WTC11 (cell line): Measurements from ENCODE around the gene SEPTIN3. TPM values are rescaled to one million over a fixed set of nuclear protein-coding genes. Genes with fewer than 3 reads are reported as not detected.

ENCODE experiments used
- ATAC-seq: fragments of 200-7000 bp; cut with Tn5 transposase; 2 replicates; pipeline ENCODE4 v1.10.0; 2021; ENCODE audit warnings: mild to moderate bottlenecking, moderate library complexity
- CTCF ChIA-PET: fragments of 300-600 bp; sonication (Branson Sonifier 250); formaldehyde crosslinking; loops from one replicate; lab custom pipeline; 2021; ENCODE audit warnings: antibody characterized with exemption; lab: Charles Lee
- POLR2A ChIA-PET: fragments of 350-600 bp; sonication (Branson Sonifier 250); formaldehyde crosslinking; loops from one replicate; lab custom pipeline; 2021; ENCODE audit warnings: antibody characterized with exemption; lab: Charles Lee
- DNase-seq: peaks from one replicate; pipeline ENCODE4 v3.0.0; 2021; ENCODE audit warnings: low spot score
- H3K27ac Mint-ChIP-seq: 2 replicates; pipeline ENCODE4 v1.8.0; 2021; ENCODE audit warnings: mixed read lengths
- H3K27me3 Mint-ChIP-seq: 2 replicates; pipeline ENCODE4 v1.8.0; 2021; ENCODE audit warnings: low read depth, mild to moderate bottlenecking, moderate library complexity, mixed read lengths
- H3K36me3 Mint-ChIP-seq: 2 replicates; pipeline ENCODE4 v1.8.0; 2021; ENCODE audit warnings: mixed read lengths
- H3K4me1 Mint-ChIP-seq: 2 replicates; pipeline ENCODE4 v1.8.0; 2022; ENCODE audit warnings: mixed read lengths
- H3K4me3 Mint-ChIP-seq: 2 replicates; pipeline ENCODE4 v1.8.0; 2021; ENCODE audit warnings: mild to moderate bottlenecking, moderate library complexity, mixed read lengths
- H3K9me3 Mint-ChIP-seq: 2 replicates; pipeline ENCODE4 v1.8.0; 2021; ENCODE audit warnings: mixed read lengths
- CREB1 ChIP-seq: sonication (generic); formaldehyde crosslinking; IDR thresholded peaks from 2 replicates; pipeline ENCODE4 v1.8.0; 2023; ENCODE audit warnings: mild to moderate bottlenecking, missing genetic modification reagents
- ELF4 ChIP-seq: sonication (generic); formaldehyde crosslinking; IDR thresholded peaks from 2 replicates; pipeline ENCODE4 v1.8.1; 2022; ENCODE audit warnings: low read depth, mild to moderate bottlenecking, moderate library complexity, missing genetic modification reagents
- FOXP1 ChIP-seq: sonication (generic); formaldehyde crosslinking; IDR thresholded peaks from 2 replicates; pipeline ENCODE4 v1.8.0; 2022; ENCODE audit warnings: missing genetic modification reagents, mild to moderate bottlenecking, moderate library complexity, borderline replicate concordance
- GABPB1 ChIP-seq: sonication (generic); formaldehyde crosslinking; IDR thresholded peaks from 2 replicates; pipeline ENCODE4 v1.8.1; 2023; ENCODE audit warnings: mild to moderate bottlenecking, missing genetic modification reagents
- GRHL2 ChIP-seq: fragments of 250-450 bp; sonication (Bioruptor Pico); IDR thresholded peaks from 2 replicates; pipeline ENCODE4 v1.8.0; 2022; ENCODE audit warnings: mild to moderate bottlenecking, moderate library complexity; ENCODE audit not compliant: insufficient replicate concordance, severe bottlenecking
- HMGA2 ChIP-seq: fragments of 250-450 bp; sonication (Bioruptor Pico); IDR thresholded peaks from 2 replicates; pipeline ENCODE4 v1.4.0; 2021; ENCODE audit warnings: mild to moderate bottlenecking, moderate library complexity
- KAT7 ChIP-seq: sonication (generic); formaldehyde crosslinking; IDR thresholded peaks from 2 replicates; pipeline ENCODE4 v1.8.1; 2023; ENCODE audit warnings: missing genetic modification reagents, mild to moderate bottlenecking, borderline replicate concordance
- MLX ChIP-seq: sonication (generic); formaldehyde crosslinking; IDR thresholded peaks from 2 replicates; pipeline ENCODE4 v1.8.1; 2023; ENCODE audit warnings: mild to moderate bottlenecking, missing genetic modification reagents, moderate library complexity
- NFYB ChIP-seq: sonication (generic); formaldehyde crosslinking; conservative IDR thresholded peaks from 2 replicates; pipeline ENCODE4 v1.8.0; 2022; ENCODE audit warnings: low read depth, missing genetic modification reagents
- NR2C2 ChIP-seq: sonication (generic); formaldehyde crosslinking; IDR thresholded peaks from 2 replicates; pipeline ENCODE4 v1.8.0; 2022; ENCODE audit warnings: mild to moderate bottlenecking, missing genetic modification reagents
- PRRX2 ChIP-seq: fragments of 250-450 bp; sonication (Bioruptor Pico); IDR thresholded peaks from 2 replicates; pipeline ENCODE4 v1.8.0; 2021; ENCODE audit warnings: mild to moderate bottlenecking
- TCF7 ChIP-seq: sonication (generic); formaldehyde crosslinking; IDR thresholded peaks from 2 replicates; pipeline ENCODE4 v1.8.0; 2022; ENCODE audit warnings: mild to moderate bottlenecking, low read depth, missing genetic modification reagents, moderate library complexity
- TEAD1 ChIP-seq: sonication (generic); formaldehyde crosslinking; IDR thresholded peaks from 2 replicates; pipeline ENCODE4 v1.8.0; 2022; ENCODE audit warnings: mild to moderate bottlenecking, missing genetic modification reagents
- USF2 ChIP-seq: sonication (generic); formaldehyde crosslinking; IDR thresholded peaks from 2 replicates; pipeline ENCODE4 v1.8.1; 2023; ENCODE audit warnings: mild to moderate bottlenecking, missing genetic modification reagents, moderate library complexity
- ZNF263 ChIP-seq: sonication (generic); formaldehyde crosslinking; IDR thresholded peaks from 2 replicates; pipeline ENCODE4 v1.8.1; 2022; ENCODE audit warnings: low read depth, mild to moderate bottlenecking, moderate library complexity, missing genetic modification reagents
- ZNF281 ChIP-seq: sonication (generic); formaldehyde crosslinking; IDR thresholded peaks from 2 replicates; pipeline ENCODE4 v1.8.0; 2023; ENCODE audit warnings: mild to moderate bottlenecking, missing genetic modification reagents
- ZNF423 ChIP-seq: fragments of 250-450 bp; sonication (Bioruptor Pico); IDR thresholded peaks from 2 replicates; pipeline ENCODE4 v2.1.2; 2022; ENCODE audit warnings: mild to moderate bottlenecking, moderate library complexity
- total RNA-seq: library from RNA; stranded (reverse); gene quantifications from 3 replicates; pipeline ENCODE4 v1.2.3, GENCODE V29; 2021
- TF ChIP-seq, protein P1 (sequence below): sonication (generic); formaldehyde crosslinking; IDR thresholded peaks from 2 replicates; pipeline ENCODE4 v1.8.0; 2023; ENCODE audit warnings: missing genetic modification reagents
- TF ChIP-seq, protein P2 (sequence below): sonication (generic); formaldehyde crosslinking; IDR thresholded peaks from 2 replicates; pipeline ENCODE4 v1.8.1; 2022; ENCODE audit warnings: missing genetic modification reagents, borderline replicate concordance
- TF ChIP-seq, protein P3 (sequence below): sonication (generic); formaldehyde crosslinking; IDR thresholded peaks from 2 replicates; pipeline ENCODE4 v1.8.0; 2022; ENCODE audit warnings: mild to moderate bottlenecking, missing genetic modification reagents

The SEPTIN3 gene
- total RNA-seq, 1 experiment from 2014 or later, result 19.5 TPM

GRCh38 chr22:41976961-41977566, 7.8 kb downstream of the SEPTIN3 start:
- H3K4me1 Mint-ChIP-seq, result peaks cover 18% of the 10 kb centered on the region
- ATAC-seq, result peak; percentile 47

GRCh38 chr22:41978732-41979131, 9.5 kb downstream of the SEPTIN3 start:
- Mint-ChIP-seq H3K27ac (no peak overlapping the region), H3K4me3 (no peak overlapping the region), H3K27me3 (peaks cover 38% of the 10 kb centered on the region), H3K4me1 (peaks cover 18% of the 10 kb centered on the region), H3K36me3 (no peaks in the 10 kb centered on the region), H3K9me3 (no peaks in the 10 kb centered on the region)
- ATAC-seq, result no peak
- CTCF ChIA-PET, result interaction anchor here (3.5 kb wide), 1 partner anchor 112 kb away, joined by 20 read pairs; the partner anchor contains the start of gene NDUFA6
- no peak for DNase-seq
- POLR2A ChIA-PET, result no interaction called here
- TF ChIP-seq MLX, result no peak
- TF ChIP-seq ZNF263 (CRISPR knock-in tag), result 0 out of 2 replicates have a peak, but pooled peaks have one; percentile 50

More at GRCh38 chr22:41976961-41977566, 7.8 kb downstream of the SEPTIN3 start:
- ChIA-PET POLR2A (interaction anchor here (1.6 kb wide), 1 partner anchor 114 kb away, joined by 5 read pairs; the partner anchor contains the start of gene NDUFA6), CTCF (interaction anchor here (0.6 to 3.5 kb wide), 6 partner anchors 51 to 208 kb away, joined by 3 to 20 read pairs (median 4); partner anchors contain the start of gene NDUFA6)
- H3K36me3 Mint-ChIP-seq, result no peaks in the 10 kb centered on the region
- DNase-seq, result peak; percentile 40
- H3K27me3 Mint-ChIP-seq, result peaks cover 54% of the 10 kb centered on the region
- no peak overlapping the region for H3K27ac Mint-ChIP-seq
- H3K4me3 Mint-ChIP-seq, result peak overlapping the region; percentile 63
- H3K9me3 Mint-ChIP-seq, result no peaks in the 10 kb centered on the region
- no peak for TF ChIP-seq USF2 (CRISPR knock-in tag)
- TF ChIP-seq HMGA2 (CRISPR knock-in tag), result no peak
- TF ChIP-seq GRHL2 (CRISPR knock-in tag), result no peak
- TF ChIP-seq, protein P1, sequence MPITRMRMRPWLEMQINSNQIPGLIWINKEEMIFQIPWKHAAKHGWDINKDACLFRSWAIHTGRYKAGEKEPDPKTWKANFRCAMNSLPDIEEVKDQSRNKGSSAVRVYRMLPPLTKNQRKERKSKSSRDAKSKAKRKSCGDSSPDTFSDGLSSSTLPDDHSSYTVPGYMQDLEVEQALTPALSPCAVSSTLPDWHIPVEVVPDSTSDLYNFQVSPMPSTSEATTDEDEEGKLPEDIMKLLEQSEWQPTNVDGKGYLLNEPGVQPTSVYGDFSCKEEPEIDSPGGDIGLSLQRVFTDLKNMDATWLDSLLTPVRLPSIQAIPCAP (CRISPR knock-in tag), result no peak
- no peak for TF ChIP-seq NR2C2
- no peak for TF ChIP-seq TCF7 (CRISPR knock-in tag)
- no peak for TF ChIP-seq GABPB1 (CRISPR knock-in tag)
- no peak for TF ChIP-seq ZNF281 (CRISPR knock-in tag)
- no peak for TF ChIP-seq PRRX2 (CRISPR knock-in tag)
- TF ChIP-seq ELF4 (CRISPR knock-in tag), result no peak
- no peak for TF ChIP-seq KAT7 (CRISPR knock-in tag)
- TF ChIP-seq NFYB (CRISPR knock-in tag), result no peak
- TF ChIP-seq, protein P2, sequence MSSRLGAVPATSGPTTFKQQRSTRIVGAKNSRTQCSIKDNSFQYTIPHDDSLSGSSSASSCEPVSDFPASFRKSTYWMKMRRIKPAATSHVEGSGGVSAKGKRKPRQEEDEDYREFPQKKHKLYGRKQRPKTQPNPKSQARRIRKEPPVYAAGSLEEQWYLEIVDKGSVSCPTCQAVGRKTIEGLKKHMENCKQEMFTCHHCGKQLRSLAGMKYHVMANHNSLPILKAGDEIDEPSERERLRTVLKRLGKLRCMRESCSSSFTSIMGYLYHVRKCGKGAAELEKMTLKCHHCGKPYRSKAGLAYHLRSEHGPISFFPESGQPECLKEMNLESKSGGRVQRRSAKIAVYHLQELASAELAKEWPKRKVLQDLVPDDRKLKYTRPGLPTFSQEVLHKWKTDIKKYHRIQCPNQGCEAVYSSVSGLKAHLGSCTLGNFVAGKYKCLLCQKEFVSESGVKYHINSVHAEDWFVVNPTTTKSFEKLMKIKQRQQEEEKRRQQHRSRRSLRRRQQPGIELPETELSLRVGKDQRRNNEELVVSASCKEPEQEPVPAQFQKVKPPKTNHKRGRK (CRISPR knock-in tag), result no peak
- TF ChIP-seq FOXP1 (CRISPR knock-in tag), result no peak
- no peak for TF ChIP-seq ZNF423
- TF ChIP-seq TEAD1 (CRISPR knock-in tag), result no peak
- no peak for TF ChIP-seq CREB1 (CRISPR knock-in tag)
- TF ChIP-seq, protein P3, sequence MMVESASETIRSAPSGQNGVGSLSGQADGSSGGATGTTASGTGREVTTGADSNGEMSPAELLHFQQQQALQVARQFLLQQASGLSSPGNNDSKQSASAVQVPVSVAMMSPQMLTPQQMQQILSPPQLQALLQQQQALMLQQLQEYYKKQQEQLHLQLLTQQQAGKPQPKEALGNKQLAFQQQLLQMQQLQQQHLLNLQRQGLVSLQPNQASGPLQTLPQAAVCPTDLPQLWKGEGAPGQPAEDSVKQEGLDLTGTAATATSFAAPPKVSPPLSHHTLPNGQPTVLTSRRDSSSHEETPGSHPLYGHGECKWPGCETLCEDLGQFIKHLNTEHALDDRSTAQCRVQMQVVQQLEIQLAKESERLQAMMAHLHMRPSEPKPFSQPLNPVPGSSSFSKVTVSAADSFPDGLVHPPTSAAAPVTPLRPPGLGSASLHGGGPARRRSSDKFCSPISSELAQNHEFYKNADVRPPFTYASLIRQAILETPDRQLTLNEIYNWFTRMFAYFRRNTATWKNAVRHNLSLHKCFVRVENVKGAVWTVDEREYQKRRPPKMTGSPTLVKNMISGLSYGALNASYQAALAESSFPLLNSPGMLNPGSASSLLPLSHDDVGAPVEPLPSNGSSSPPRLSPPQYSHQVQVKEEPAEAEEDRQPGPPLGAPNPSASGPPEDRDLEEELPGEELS (CRISPR knock-in tag), result no peak
